Neuronal stem cell (in vitro differentiated cells): ENCODE results near the gene EPB41L5.
"Not testable (repeated sequence)": the region's sequence is repeated elsewhere in the genome, so short reads cannot be mapped to it uniquely, and the experiment has no call there.

Source experiments
- DNase-seq: peaks from one replicate; pipeline ENCODE4 v3.0.0-alpha.2; 2013; ENCODE audit warnings: low spot score
- H2AFZ ChIP-seq: one replicate; pipeline ENCODE4 v1.6.1; 2013; ENCODE audit warnings: mild to moderate bottlenecking, low read length, inconsistent platforms
- H2AK5ac ChIP-seq: 2 replicates; pipeline ENCODE4 v1.6.1; 2013; ENCODE audit warnings: low read depth, mild to moderate bottlenecking, inconsistent platforms, low read length, moderate library complexity, mixed read lengths
- H2BK120ac ChIP-seq: 2 replicates; pipeline ENCODE4 v1.6.1; 2013; ENCODE audit warnings: low read depth, mild to moderate bottlenecking, inconsistent platforms, low read length, moderate library complexity, mixed read lengths
- H2BK12ac ChIP-seq: one replicate; pipeline ENCODE4 v1.6.1; 2013; ENCODE audit warnings: low read length, inconsistent platforms
- H2BK15ac ChIP-seq: 2 replicates; pipeline ENCODE4 v1.6.1; 2013; ENCODE audit warnings: mild to moderate bottlenecking, low read length, inconsistent platforms, mixed read lengths
- H2BK5ac ChIP-seq: one replicate; pipeline ENCODE4 v1.6.1; 2013; ENCODE audit warnings: inconsistent platforms, mild to moderate bottlenecking, low read length, moderate library complexity
- H3K14ac ChIP-seq: one replicate; pipeline ENCODE4 v1.6.1; 2013; ENCODE audit warnings: low read length, inconsistent platforms
- H3K18ac ChIP-seq: 2 replicates; pipeline ENCODE4 v1.6.1; 2013; ENCODE audit warnings: low read length, inconsistent platforms
- H3K23ac ChIP-seq: 2 replicates; pipeline ENCODE4 v1.6.1; 2013; ENCODE audit warnings: low read depth, mild to moderate bottlenecking, mixed read lengths, low read length, inconsistent platforms; ENCODE audit not compliant: poor library complexity
- H3K27ac ChIP-seq: replicated peaks from 3 replicates; pipeline ENCODE4 v1.5.1; 2013; ENCODE audit warnings: low read length, inconsistent platforms
- H3K27me3 ChIP-seq, 3 experiments: 2 replicates each; pipeline ENCODE4 v1.6.1; 2013; ENCODE audit warnings: low read length in 3 of 3, mild to moderate bottlenecking in 2 of 3, inconsistent platforms in 1 of 3, low read depth in 1 of 3, mixed read lengths in 1 of 3, moderate library complexity in 1 of 3; ENCODE audit not compliant: control insufficient read depth in 3 of 3, insufficient read depth in 3 of 3
- H3K36me3 ChIP-seq, 2 donors: replicated peaks in 1 of 2; 2 replicates each; pipeline ENCODE4 v1.6.1; 2013; ENCODE audit warnings: low read length in 2 of 2; ENCODE audit not compliant: control insufficient read depth in 2 of 2, insufficient read depth in 2 of 2
- H3K4ac ChIP-seq: 2 replicates; pipeline ENCODE4 v1.6.1; 2013; ENCODE audit warnings: inconsistent platforms, mild to moderate bottlenecking, low read length, moderate library complexity
- H3K4me1 ChIP-seq, 2 donors: 1 replicate in 1 of 2; 2 replicates in 1 of 2; pipeline ENCODE4 v1.6.1; 2013; ENCODE audit warnings: low read length in 2 of 2, low read depth in 1 of 2; ENCODE audit not compliant: control insufficient read depth in 2 of 2, insufficient read depth in 1 of 2
- H3K4me2 ChIP-seq: one replicate; pipeline ENCODE4 v1.6.1; 2013; ENCODE audit warnings: mild to moderate bottlenecking, low read length, inconsistent platforms; ENCODE audit not compliant: insufficient read depth, poor library complexity, severe bottlenecking
- H3K4me3 ChIP-seq, 2 donors: 2 replicates each; pipeline ENCODE4 v1.5.1; 2013; ENCODE audit warnings: low read length in 2 of 2, mild to moderate bottlenecking in 2 of 2, inconsistent platforms in 1 of 2, moderate library complexity in 1 of 2
- H3K79me1 ChIP-seq: one replicate; pipeline ENCODE4 v1.6.1; 2013; ENCODE audit warnings: low read depth, mild to moderate bottlenecking, inconsistent platforms, low read length, moderate library complexity
- H3K9ac ChIP-seq: one replicate; pipeline ENCODE4 v1.6.1; 2013; ENCODE audit warnings: mild to moderate bottlenecking, low read depth, low read length, inconsistent platforms; ENCODE audit not compliant: poor library complexity
- H3K9me3 ChIP-seq, 2 donors: replicated peaks in 1 of 2; 2 replicates each; pipeline versions ENCODE3 to v1.6.1; 2013; ENCODE audit warnings: low read length in 2 of 2, mild to moderate bottlenecking in 2 of 2, inconsistent platforms in 1 of 2, low read depth in 1 of 2, mixed read lengths in 1 of 2, moderate library complexity in 1 of 2; ENCODE audit not compliant: control insufficient read depth in 2 of 2, insufficient read depth in 1 of 2
- H4K8ac ChIP-seq: one replicate; pipeline ENCODE4 v1.6.1; 2013; ENCODE audit warnings: low read depth, mild to moderate bottlenecking, inconsistent platforms, low read length, moderate library complexity
- H4K91ac ChIP-seq: one replicate; pipeline ENCODE4 v1.6.1; 2013; ENCODE audit warnings: low read length, low read depth, mild to moderate bottlenecking, inconsistent platforms; ENCODE audit not compliant: poor library complexity
- WGBS, 2 donors: extraction: QIAGEN DNeasy Blood & Tissue Kit; methylation state at CpG; one replicate each; pipeline ENCODE4 v1.1.7; 2013; ENCODE audit warnings: missing lambda C conversion rate in 2 of 2, mixed read lengths in 1 of 2; ENCODE audit not compliant: insufficient read length in 2 of 2, insufficient replicate concordance in 1 of 2; ENCODE audit errors: extremely low coverage in 2 of 2; 5-methylcytosine and 5-hydroxymethylcytosine counted together

The EPB41L5 gene

GRCh38 chr2:120045775-120046174 lies 32.9 kb downstream of the EPB41L5 start:
- H3K27me3 ChIP-seq, H3K18ac ChIP-seq, DNase-seq, H2AFZ ChIP-seq, H2BK120ac ChIP-seq, H4K8ac ChIP-seq, H3K14ac ChIP-seq, H2BK15ac ChIP-seq, H4K91ac ChIP-seq, H2AK5ac ChIP-seq, H3K23ac ChIP-seq, H2BK5ac ChIP-seq, H3K79me1 ChIP-seq, H3K4me3 ChIP-seq, H3K9ac ChIP-seq, H3K4ac ChIP-seq, H3K4me1 ChIP-seq, H3K27ac ChIP-seq, H3K4me2 ChIP-seq, H2BK12ac ChIP-seq: not testable (repeated sequence)
- H3K9me3 ChIP-seq = peaks cover 3 to 13% of the 10 kb centered on the region in 2 donors
- no CpG with 5 or more reads among the region's 4 CpGs for WGBS, 2 donors
- peaks cover 6 to 27% of the 10 kb centered on the region in 2 donors for H3K36me3 ChIP-seq

GRCh38 chr2:120046252-120046651 lies 33.4 kb downstream of the EPB41L5 start:
- H3K9ac ChIP-seq, H2BK120ac ChIP-seq, H4K91ac ChIP-seq, H3K27me3 ChIP-seq, H4K8ac ChIP-seq, DNase-seq, H2BK5ac ChIP-seq, H3K4ac ChIP-seq, H2BK15ac ChIP-seq, H3K23ac ChIP-seq, H2AFZ ChIP-seq, H3K4me2 ChIP-seq, H3K4me3 ChIP-seq, H2BK12ac ChIP-seq, H3K4me1 ChIP-seq, H3K18ac ChIP-seq, H3K14ac ChIP-seq, H3K79me1 ChIP-seq, H3K27ac ChIP-seq, H2AK5ac ChIP-seq: not testable (repeated sequence)
- H3K9me3 ChIP-seq = peaks cover 3 to 13% of the 10 kb centered on the region in 2 donors
- peaks cover 6 to 27% of the 10 kb centered on the region in 2 donors for H3K36me3 ChIP-seq
- no CpG with 5 or more reads among the region's 2 CpGs for WGBS, 2 donors

DNA sequence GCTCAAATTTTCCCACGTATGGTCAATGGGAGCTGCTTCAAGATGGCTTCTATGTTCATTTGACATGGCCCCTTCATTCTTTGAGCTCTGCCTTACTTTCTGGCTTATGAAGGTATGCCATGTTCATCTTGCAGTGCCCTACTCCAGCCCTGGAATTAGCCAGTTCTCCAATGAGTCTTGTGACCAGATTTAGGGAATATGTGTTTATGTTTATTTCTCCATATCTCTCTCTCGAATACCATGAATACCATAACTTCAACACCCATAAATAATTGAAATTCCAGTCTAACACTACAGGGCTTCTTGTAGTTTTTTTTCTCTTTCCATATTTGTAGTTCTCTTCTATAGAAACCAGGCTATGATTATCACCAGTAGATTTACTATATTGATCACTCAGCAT lies 39.7 kb downstream of the EPB41L5 start:
- WGBS, 2 donors = no CpG with 5 or more reads among the region's 2 CpGs
- Histone ChIP-seq H3K27me3 (no peaks in the 10 kb centered on the region), H3K79me1 (peaks cover 3% of the 10 kb centered on the region), H3K4me3 (no peak overlapping the region), H3K27ac (no peak overlapping the region), H3K23ac (no peak overlapping the region), H4K91ac (no peak overlapping the region), H2AFZ (no peak overlapping the region), H2BK12ac (no peak overlapping the region), H2BK15ac (no peak overlapping the region), H3K9me3 (peaks cover 1 to 10% of the 10 kb centered on the region in 2 donors), H2BK120ac (no peak overlapping the region), H2BK5ac (no peak overlapping the region), H4K8ac (no peak overlapping the region), H3K9ac (no peak overlapping the region), H3K14ac (no peak overlapping the region), H3K18ac (no peak overlapping the region), H2AK5ac (no peak overlapping the region), H3K4ac (no peak overlapping the region), H3K4me1 (no peaks in the 10 kb centered on the region), H3K36me3 (peaks cover 0 to 4% of the 10 kb centered on the region in 2 donors), H3K4me2 (no peak overlapping the region)
- DNase-seq = no peak

DNA sequence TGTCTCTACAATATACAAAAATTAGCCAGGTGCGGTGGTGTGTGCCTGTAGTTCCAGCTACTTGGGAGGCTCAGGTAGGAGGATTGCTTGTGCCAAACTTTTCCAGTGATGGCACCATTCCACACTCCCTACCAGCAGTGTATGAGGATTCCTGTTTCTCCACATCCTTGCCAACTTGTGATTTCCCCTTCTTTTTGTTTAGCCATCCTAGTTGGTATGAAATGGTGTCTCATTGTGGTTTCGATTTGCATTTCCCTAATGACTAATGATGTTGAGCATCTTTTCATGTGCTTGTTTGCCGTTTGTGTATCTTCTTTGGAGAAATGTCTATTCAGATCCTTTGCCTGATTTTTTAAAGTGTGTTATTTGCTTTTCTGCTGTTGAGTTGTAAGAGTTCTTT lies 41.0 kb downstream of the EPB41L5 start:
- Histone ChIP-seq H2AFZ (no peak overlapping the region), H3K18ac (no peak overlapping the region), H3K4ac (no peak overlapping the region), H4K8ac (no peak overlapping the region), H2BK120ac (no peak overlapping the region), H2BK15ac (no peak overlapping the region), H3K9ac (no peak overlapping the region), H3K23ac (no peak overlapping the region), H3K4me2 (no peak overlapping the region), H2BK5ac (no peak overlapping the region), H3K4me1 (no peaks in the 10 kb centered on the region), H3K36me3 (peaks cover 0 to 4% of the 10 kb centered on the region in 2 donors), H3K27ac (no peak overlapping the region), H3K4me3 (no peak overlapping the region), H4K91ac (no peak overlapping the region), H3K9me3 (peaks cover 1 to 10% of the 10 kb centered on the region in 2 donors), H3K27me3 (no peaks in the 10 kb centered on the region), H3K14ac (no peak overlapping the region), H3K79me1 (peaks cover 3% of the 10 kb centered on the region), H2BK12ac (no peak overlapping the region), H2AK5ac (no peak overlapping the region)
- no CpG with 5 or more reads among the region's 3 CpGs for WGBS, 2 donors
- DNase-seq = no peak
